Stimulated activated CD4-positive, alpha-beta T cell treated with anti-CD3 and anti-CD28 coated beads, Interleukin-15, amount 100 ng/mL, for 24 hours (primary cell): ENCODE results near the gene IRF2.

Experiments
- DNase-seq: peaks from one replicate; pipeline ENCODE4 v3.0.0-alpha.2; 2020

The IRF2 gene

DNA sequence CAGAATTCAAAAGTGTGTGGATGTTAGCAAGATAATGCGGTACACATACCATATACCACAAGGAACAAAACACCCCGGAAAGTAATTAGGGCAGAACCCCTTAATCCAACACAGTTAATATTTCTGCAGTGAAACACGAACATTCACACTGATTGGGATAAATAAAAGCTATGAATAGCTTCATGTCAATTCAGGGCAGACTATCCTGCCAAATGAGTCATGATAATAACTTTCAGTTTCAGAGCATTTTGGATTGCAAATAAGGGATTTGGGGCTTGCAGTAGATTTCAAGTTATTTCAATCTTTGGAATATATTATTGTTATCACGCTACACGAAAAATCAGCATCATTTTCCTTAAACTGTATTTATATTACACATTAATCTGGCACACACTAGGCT lies 24.3 kb downstream of the IRF2 start:
- DNase-seq: no peak

DNA sequence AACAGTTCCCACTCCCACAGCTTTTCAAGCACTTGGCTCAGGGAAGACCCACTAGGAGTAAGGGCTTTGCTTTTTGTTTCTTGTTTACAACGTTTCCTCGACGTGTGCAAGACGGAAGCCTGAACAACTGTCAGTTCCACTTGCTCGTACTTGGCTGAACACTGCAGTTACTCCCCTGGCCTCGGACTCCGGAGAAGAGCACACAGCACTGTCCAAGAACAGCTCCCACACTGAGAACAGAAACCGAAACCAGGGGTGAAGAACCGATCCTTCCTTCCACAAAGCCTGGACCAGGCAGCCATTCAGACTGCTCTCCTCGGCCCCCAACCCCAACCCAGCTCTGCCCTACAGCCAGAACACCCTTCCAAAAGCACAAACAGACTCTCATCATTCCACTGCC lies 25.5 kb downstream of the IRF2 start:
- peak; percentile 8 for DNase-seq

- DNase-seq: no peak
These were observed 26.2 kb downstream of the IRF2 start for GRCh38 chr4:184448141-184448540.

- no peak for DNase-seq
These were observed 26.7 kb downstream of the IRF2 start for GRCh38 chr4:184447664-184448063.

DNA sequence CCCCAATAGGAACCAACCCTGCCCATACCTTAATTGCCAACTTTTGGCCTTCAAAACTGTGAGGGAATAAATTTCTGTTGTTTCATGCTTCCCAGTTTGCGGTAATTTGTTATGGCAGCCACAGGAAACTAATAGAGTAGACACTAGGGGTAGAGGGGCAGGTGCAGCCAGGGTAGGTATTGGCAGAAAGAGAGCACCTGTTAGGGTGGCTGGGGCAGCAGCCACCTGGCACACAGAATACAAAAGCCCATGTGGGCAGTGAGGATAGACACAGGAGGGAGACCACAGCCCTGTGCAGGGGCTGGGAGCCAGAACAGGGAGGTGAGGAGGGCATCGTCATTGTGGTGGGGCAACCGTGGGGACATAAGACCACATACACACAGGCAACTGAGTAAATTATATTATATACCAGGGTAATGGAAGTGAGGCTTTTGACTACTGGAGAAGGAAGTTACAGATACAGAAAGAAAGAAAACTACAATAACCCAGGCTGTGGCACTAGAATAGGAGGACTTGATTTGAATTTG lies 28.2 kb downstream of the IRF2 start:
- no peak for DNase-seq

- peak; percentile 50 for DNase-seq
These were observed 29.4 kb downstream of the IRF2 start for GRCh38 chr4:184444953-184445309.

GRCh38 chr4:184444215-184444952 lies 30.0 kb downstream of the IRF2 start:
- no peak for DNase-seq

GRCh38 chr4:184443318-184443717 lies 31.0 kb downstream of the IRF2 start:
- DNase-seq: no peak

GRCh38 chr4:184442314-184442635 lies 32.1 kb downstream of the IRF2 start:
- DNase-seq: no peak

- no peak for DNase-seq
These were observed 32.7 kb downstream of the IRF2 start for GRCh38 chr4:184441461-184442313.

DNA sequence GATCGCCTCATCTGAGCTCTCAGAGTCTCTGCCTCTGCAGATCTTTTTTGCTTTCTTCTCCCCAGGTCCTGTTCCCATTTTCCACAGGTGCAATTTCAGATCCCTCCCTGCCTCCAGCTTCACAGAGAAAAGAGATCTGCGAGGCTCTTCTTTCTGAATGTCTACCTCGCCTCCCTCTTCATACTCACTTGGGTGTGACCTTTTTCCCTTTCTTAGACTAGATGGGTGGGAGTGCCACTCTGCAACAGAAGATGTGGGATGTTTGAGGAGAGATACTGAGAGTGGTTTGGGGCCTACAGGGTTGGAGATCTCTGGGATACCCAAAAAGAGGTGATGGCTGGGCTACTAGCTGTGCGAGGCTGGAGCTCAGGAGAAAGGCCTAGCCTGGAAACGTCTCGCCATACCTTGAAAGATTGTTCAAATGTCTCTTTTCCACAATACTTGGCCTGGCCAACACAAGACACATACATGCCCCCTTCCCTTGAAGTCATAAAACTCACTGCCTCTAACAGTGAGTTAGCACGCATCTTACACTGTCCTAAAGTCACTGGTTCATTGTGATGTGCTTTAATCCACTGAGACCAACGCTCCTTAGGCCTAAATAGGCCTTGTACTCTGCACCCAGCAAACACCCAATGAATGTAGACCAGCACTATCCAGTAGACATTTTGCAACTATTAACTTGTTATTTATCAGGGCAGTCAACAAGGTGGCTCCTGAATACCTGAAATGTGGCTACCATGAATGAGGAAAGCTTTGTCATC lies 33.6 kb downstream of the IRF2 start:
- no peak for DNase-seq

DNA sequence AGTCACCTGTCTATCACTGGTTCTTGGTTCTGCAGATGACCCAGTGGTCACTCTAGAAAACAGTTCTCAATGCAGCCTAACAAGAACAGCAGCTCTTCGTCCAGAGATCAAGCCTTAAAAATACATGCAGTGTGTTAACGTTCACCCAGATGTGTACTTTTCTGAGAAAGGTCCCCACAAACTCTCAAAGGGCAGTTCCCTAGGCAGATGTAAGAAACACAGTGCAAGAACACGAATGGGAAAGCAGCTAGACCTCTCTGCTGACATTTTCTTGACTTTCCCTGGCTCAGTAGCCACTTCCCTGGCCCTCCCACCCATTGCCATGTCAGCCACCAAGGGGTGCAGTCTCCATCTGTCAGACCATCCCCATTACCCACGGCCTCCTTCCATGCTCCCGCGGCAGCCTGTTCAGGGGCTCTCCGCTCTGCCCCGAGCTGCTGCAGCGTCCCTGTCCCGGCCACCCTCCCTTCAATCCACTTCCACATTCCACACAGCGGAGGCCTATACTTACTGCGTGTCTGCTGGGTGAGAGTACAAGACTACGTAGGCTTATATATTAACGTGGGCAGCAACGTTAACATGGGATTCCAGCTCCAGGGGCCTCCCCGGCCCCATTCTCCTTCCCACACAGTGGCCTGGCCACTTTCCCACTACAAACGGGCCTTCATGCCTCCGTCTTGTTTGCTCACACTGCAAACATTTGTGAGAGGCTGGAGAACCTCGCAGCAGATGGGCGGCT lies 34.3 kb downstream of the IRF2 start:
- no peak for DNase-seq

DNA sequence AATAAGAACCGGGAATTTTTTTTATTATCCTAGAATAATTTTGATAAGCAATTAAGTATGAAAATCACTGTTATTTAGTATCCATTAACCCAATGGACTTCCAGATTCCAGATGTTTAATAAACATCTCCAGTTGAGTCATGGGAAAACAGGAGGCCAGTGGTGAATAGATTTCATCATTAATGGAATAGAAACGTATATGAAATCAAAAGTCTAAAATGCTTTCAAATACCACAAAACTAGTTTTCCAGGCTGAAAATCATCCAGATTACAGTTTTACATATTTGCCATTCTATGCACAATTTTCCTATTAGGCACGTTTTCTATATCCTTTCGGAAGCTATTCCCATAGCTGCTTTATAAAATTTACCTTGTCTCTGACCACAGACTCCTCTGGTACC lies 35.0 kb downstream of the IRF2 start:
- no peak for DNase-seq

DNA sequence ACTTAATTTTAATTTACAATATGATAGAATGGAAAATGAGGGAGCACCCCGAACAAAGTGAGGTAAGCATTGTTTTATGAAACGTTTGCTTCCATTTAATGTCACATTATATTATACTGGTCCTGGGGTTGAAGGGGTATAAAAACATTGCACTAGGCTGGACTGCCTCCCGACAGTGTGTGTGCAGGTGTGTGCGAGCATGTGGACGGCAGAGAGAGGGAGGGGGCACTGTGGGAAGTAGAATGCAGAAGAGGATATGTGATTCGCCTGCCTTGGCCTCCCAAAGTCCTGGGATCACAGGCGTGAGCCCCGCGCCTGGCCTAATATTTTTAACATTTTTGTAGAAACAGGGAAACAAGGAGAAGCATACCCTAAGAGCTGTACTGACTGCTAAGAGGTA lies 36.0 kb downstream of the IRF2 start:
- no peak for DNase-seq

DNA sequence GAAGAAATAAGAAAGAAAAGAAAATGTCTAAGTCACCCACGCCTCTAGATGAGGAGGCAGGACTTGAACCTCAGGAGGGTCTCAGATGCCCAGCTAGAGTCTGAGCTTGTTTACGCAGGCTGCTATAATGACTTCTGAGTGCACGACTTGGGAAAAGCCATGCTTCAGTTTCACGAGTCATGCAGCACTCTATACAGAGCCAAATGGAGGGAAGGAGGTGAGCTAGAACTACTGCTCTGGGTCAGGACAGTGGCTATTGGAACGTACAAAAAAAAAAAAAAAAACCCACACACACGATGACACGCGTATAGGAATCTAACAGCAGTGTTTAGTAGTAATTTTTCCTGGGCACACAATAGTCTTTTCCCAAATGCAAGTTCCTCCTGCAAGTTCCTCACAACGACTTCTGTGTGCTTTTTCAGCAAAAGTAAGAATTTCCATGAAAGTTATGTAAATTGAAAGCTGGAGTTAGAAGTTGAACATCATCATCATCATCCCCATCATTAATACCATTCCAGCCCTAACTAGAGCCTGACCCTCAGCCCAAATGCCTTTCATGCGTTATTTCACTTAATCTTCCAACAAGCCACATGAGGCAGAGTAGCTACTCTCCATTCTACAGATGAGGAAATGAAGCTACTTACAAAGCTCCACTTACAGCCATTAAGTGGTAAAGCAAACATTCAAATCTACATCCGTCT lies 36.6 kb downstream of the IRF2 start:
- no peak for DNase-seq

- no peak for DNase-seq
These were observed 39.8 kb downstream of the IRF2 start for GRCh38 chr4:184434501-184435066.

- no peak for DNase-seq
These were observed 40.3 kb downstream of the IRF2 start for GRCh38 chr4:184434021-184434420.

- no peak for DNase-seq
These were observed 41.0 kb downstream of the IRF2 start for GRCh38 chr4:184433258-184433892.

DNA sequence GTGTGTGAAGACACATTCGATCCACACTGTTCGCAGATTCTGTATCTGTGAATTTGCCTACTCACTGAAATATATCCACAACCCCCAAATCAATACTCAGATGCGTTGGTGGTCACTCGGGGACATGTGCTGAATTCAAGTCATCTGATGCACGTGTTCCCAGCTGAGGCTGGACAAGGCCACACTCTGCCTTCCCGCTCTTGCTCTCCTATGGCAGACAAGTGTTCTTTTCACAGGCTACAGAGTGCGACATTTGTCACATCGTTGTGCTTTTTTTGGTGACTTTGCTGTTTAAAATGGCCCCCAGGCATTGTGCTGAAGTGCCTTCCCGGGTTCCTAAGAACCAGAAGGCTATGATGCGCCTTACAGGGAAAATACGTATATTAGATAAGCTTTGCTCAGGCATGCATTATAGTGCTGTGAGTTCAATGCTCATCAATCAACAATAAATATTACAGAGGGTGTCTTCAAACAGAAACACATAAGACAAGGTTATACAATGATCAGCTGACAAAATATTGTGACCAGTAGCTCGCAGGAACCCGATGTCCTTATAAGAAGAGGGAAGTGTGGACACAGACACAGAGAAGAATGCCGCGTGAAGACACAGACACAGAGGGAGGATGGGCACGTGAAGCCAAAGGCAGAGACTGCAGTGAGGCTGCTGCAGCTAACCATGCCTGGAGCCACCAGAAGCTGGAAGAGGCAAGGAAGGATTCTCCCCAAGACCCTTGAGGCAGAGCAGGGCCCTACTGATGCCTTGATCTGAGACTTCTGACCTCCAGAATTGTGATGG lies 42.0 kb downstream of the IRF2 start:
- no peak for DNase-seq

GRCh38 chr4:184430163-184430562 lies 44.2 kb downstream of the IRF2 start:
- DNase-seq: no peak
